H1 (cell line): ENCODE data around the gene MRC2. TPM values are rescaled to one million over a fixed set of nuclear protein-coding genes. Genes with fewer than 3 reads are reported as not detected.
"Not testable (repeated sequence)": the region's sequence is repeated elsewhere in the genome, so short reads cannot be mapped to it uniquely, and the experiment has no call there.

Experiments used
- CTCF ChIA-PET: fragments of 300-600 bp; sonication (Branson Sonifier 250); formaldehyde crosslinking; loops from one replicate; lab custom pipeline; 2021; ENCODE audit not compliant: partially characterized antibody; lab: Charles Lee
- POLR2A ChIA-PET: fragments of 300-600 bp; sonication (Branson Sonifier 250); formaldehyde crosslinking; loops from one replicate; lab custom pipeline; 2021; ENCODE audit warnings: inconsistent platforms; ENCODE audit not compliant: partially characterized antibody; lab: Charles Lee
- DNase-seq, 2 experiments: peaks; one replicate each; pipeline versions ENCODE4 v3.0.0 to v3.0.0-alpha.2; 2010 to 2022; ENCODE audit warnings: low spot score in 2 of 2, low read depth in 1 of 2, mixed read lengths in 1 of 2
- FAIRE-seq: peaks from 2 replicates; lab custom pipeline; 2011; peaks lifted over from hg19 to GRCh38; lab: Jason Lieb, UNC
- H2AFZ ChIP-seq: 2 replicates; pipeline ENCODE4 v1.8.1; 2012; ENCODE audit warnings: low read length, inconsistent platforms
- H2AK5ac ChIP-seq: 2 replicates; pipeline ENCODE4 v1.6.1; 2013; ENCODE audit warnings: low read depth, low read length
- H2BK120ac ChIP-seq: replicated peaks from 2 replicates; pipeline ENCODE3; 2013; ENCODE audit warnings: low read depth, low read length, inconsistent platforms
- H2BK12ac ChIP-seq: 2 replicates; pipeline ENCODE4 v1.6.1; 2013; ENCODE audit warnings: low read depth, low read length
- H2BK15ac ChIP-seq: 2 replicates; pipeline ENCODE4 v1.6.1; 2013; ENCODE audit warnings: low read length
- H2BK20ac ChIP-seq: 2 replicates; pipeline ENCODE4 v1.6.1; 2013; ENCODE audit warnings: low read length
- H2BK5ac ChIP-seq: 2 replicates; pipeline ENCODE4 v1.6.1; 2013; ENCODE audit warnings: low read depth, low read length
- H3K14ac ChIP-seq: 2 replicates; pipeline ENCODE4 v1.6.1; 2013; ENCODE audit warnings: inconsistent platforms; ENCODE audit not compliant: insufficient read length
- H3K18ac ChIP-seq: 2 replicates; pipeline ENCODE4 v1.6.1; 2013; ENCODE audit warnings: low read length; ENCODE audit errors: extremely low read depth
- H3K23ac ChIP-seq: 2 replicates; pipeline ENCODE4 v1.6.1; 2013; ENCODE audit warnings: inconsistent platforms; ENCODE audit not compliant: insufficient read length
- H3K23me2 ChIP-seq: 2 replicates; pipeline ENCODE4 v1.6.1; 2013; ENCODE audit warnings: low read depth, low read length
- H3K27ac ChIP-seq: 2 replicates; pipeline ENCODE4 v1.6.1; 2011; ENCODE audit warnings: low read depth, low read length, inconsistent platforms
- H3K27me3 ChIP-seq, 4 experiments: replicated peaks in 1 of 4; 1 replicate in 1 of 4; 2 replicates in 3 of 4; pipeline versions ENCODE4 v1.6.1 to v1.8.1; 2011 to 2013; ENCODE audit warnings: low read length in 3 of 4, mild to moderate bottlenecking in 3 of 4, inconsistent platforms in 2 of 4, mixed read lengths in 2 of 4, moderate library complexity in 1 of 4; ENCODE audit not compliant: control insufficient read depth in 3 of 4, insufficient read depth in 3 of 4; ENCODE audit errors: extremely low read depth in 1 of 4
- H3K36me3 ChIP-seq, 4 experiments: 2 replicates each; pipeline versions ENCODE4 v1.6.1 to v1.8.1; 2011 to 2013; ENCODE audit warnings: mild to moderate bottlenecking in 4 of 4, low read length in 3 of 4, moderate library complexity in 2 of 4, control low read depth in 1 of 4, inconsistent platforms in 1 of 4; ENCODE audit not compliant: insufficient read depth in 4 of 4, control insufficient read depth in 2 of 4
- H3K4ac ChIP-seq: replicated peaks from 2 replicates; pipeline ENCODE3; 2013; ENCODE audit warnings: low read length, low read depth, mixed read lengths, inconsistent platforms; ENCODE audit not compliant: insufficient read length
- H3K4me1 ChIP-seq, 4 experiments: replicated peaks in 1 of 4; 1 replicate in 1 of 4; 2 replicates in 3 of 4; pipeline versions ENCODE4 v1.6.1 to v1.8.1; 2011 to 2013; ENCODE audit warnings: low read length in 3 of 4, inconsistent platforms in 2 of 4, mixed read lengths in 1 of 4; ENCODE audit not compliant: insufficient read depth in 4 of 4, control insufficient read depth in 3 of 4
- H3K4me2 ChIP-seq, 2 experiments: 2 replicates each; pipeline versions ENCODE4 v1.6.1 to v1.8.1; 2011 to 2013; ENCODE audit warnings: low read depth in 2 of 2, low read length in 2 of 2, control low read depth in 1 of 2, inconsistent platforms in 1 of 2, mild to moderate bottlenecking in 1 of 2; ENCODE audit not compliant: insufficient read depth in 1 of 2
- H3K4me3 ChIP-seq, 4 experiments: fragments of 200-600, 300-600 bp in 1 of 4; sonication (generic), shearing (Covaris generic), sonication (Bioruptor Twin) in 1 of 4; 2 replicates each; pipeline versions ENCODE4 v1.5.1 to v1.8.1; 2011 to 2016; ENCODE audit warnings: low read length in 4 of 4, low read depth in 3 of 4, control low read depth in 2 of 4, inconsistent platforms in 2 of 4, mild to moderate bottlenecking in 2 of 4, mixed read lengths in 1 of 4, moderate library complexity in 1 of 4; ENCODE audit not compliant: insufficient read depth in 2 of 4; ENCODE audit errors: extremely low read depth in 1 of 4
- H3K56ac ChIP-seq: replicated peaks from 2 replicates; pipeline ENCODE3; 2013; ENCODE audit warnings: low read depth, mild to moderate bottlenecking, mixed read lengths, low read length, inconsistent platforms; ENCODE audit not compliant: insufficient read length
- H3K79me1 ChIP-seq: 2 replicates; pipeline ENCODE4 v1.6.1; 2013; ENCODE audit warnings: low read depth, low read length, control low read depth
- H3K79me2 ChIP-seq, 2 experiments: 2 replicates each; pipeline versions ENCODE4 v1.6.1 to v1.8.1; 2012 to 2013; ENCODE audit warnings: low read length in 2 of 2, mild to moderate bottlenecking in 2 of 2, inconsistent platforms in 1 of 2; ENCODE audit not compliant: insufficient read depth in 2 of 2, control insufficient read depth in 1 of 2
- H3K9ac ChIP-seq, 4 experiments: replicated peaks in 1 of 4; 1 replicate in 1 of 4; 2 replicates in 3 of 4; pipeline versions ENCODE4 v1.6.1 to v1.8.1; 2011 to 2013; ENCODE audit warnings: low read depth in 3 of 4, low read length in 3 of 4, control low read depth in 2 of 4, mild to moderate bottlenecking in 2 of 4, moderate library complexity in 2 of 4, inconsistent platforms in 1 of 4; ENCODE audit errors: extremely low read depth in 1 of 4
- H3K9me3 ChIP-seq, 2 experiments: 2 replicates each; pipeline versions ENCODE4 v1.6.1 to v1.8.1; 2012 to 2013; ENCODE audit warnings: mild to moderate bottlenecking in 2 of 2, moderate library complexity in 2 of 2, control low read depth in 1 of 2, inconsistent platforms in 1 of 2, low read depth in 1 of 2, low read length in 1 of 2, mixed read lengths in 1 of 2; ENCODE audit not compliant: insufficient read depth in 2 of 2
- H4K20me1 ChIP-seq, 2 experiments: replicated peaks in 1 of 2; 2 replicates each; pipeline versions ENCODE3 to v1.8.1; 2011 to 2013; ENCODE audit warnings: inconsistent platforms in 2 of 2, low read length in 2 of 2, mild to moderate bottlenecking in 1 of 2; ENCODE audit not compliant: insufficient read depth in 2 of 2, control insufficient read depth in 1 of 2
- H4K5ac ChIP-seq: 2 replicates; pipeline ENCODE4 v1.6.1; 2013; ENCODE audit warnings: low read length, low read depth, mixed read lengths, inconsistent platforms; ENCODE audit not compliant: insufficient read length
- H4K8ac ChIP-seq: 2 replicates; pipeline ENCODE4 v1.8.0; 2013; ENCODE audit warnings: mild to moderate bottlenecking, moderate library complexity, low read length, inconsistent platforms; ENCODE audit not compliant: insufficient read depth; ENCODE audit errors: extremely low read depth
- H4K91ac ChIP-seq: replicated peaks from 2 replicates; pipeline ENCODE3; 2013; ENCODE audit warnings: low read length, mixed read lengths, inconsistent platforms; ENCODE audit not compliant: insufficient read length
- WGBS, 2 experiments: shearing (Covaris generic) in 1 of 2; methylation state at CpG; one replicate each; pipeline versions ENCODE4 v1.1.6 to v1.1.7; 2013 to 2015; ENCODE audit warnings: low lambda C conversion rate in 2 of 2, mixed read lengths in 2 of 2, inconsistent platforms in 1 of 2, low coverage in 1 of 2, missing lambda C conversion rate in 1 of 2; ENCODE audit not compliant: insufficient replicate concordance in 2 of 2, insufficient coverage in 1 of 2, insufficient read length in 1 of 2; ENCODE audit errors: extremely low coverage in 1 of 2, missing lambda C conversion rate in 1 of 2; 5-methylcytosine and 5-hydroxymethylcytosine counted together
- polyA plus RNA-seq, 7 experiments: library from polyadenylated mRNA; depleted of rRNA in 3 of 7; stranded (reverse) in 5 of 7; unstranded in 2 of 7; fragments of >200 nt in 5 of 7; fragments of 200-250 nt in 2 of 7; gene quantifications; 1 replicate in 5 of 7; 2 replicates in 1 of 7; 4 replicates in 1 of 7; pipeline versions ENCODE4 v1.2.1 to v1.2.3, GENCODE V29; 2011 to 2013; ENCODE audit warnings: missing spikeins in 2 of 7, mixed read lengths in 2 of 7
- total RNA-seq: library from RNA; stranded (reverse); fragmentation: NEBNext Ultra II Directional; extraction: Animal tissue kit (Norgen Biotek cat#: 25700); gene quantifications from 2 replicates; pipeline ENCODE4 v1.2.1, GENCODE V29; 2021

The MRC2 gene
- total and polyA plus RNA-seq, 2 of the 8 experiments (the other 6 are each of a cell fraction or from before 2014, with no cell fraction given), result 7.0 to 24.2 TPM

DNA sequence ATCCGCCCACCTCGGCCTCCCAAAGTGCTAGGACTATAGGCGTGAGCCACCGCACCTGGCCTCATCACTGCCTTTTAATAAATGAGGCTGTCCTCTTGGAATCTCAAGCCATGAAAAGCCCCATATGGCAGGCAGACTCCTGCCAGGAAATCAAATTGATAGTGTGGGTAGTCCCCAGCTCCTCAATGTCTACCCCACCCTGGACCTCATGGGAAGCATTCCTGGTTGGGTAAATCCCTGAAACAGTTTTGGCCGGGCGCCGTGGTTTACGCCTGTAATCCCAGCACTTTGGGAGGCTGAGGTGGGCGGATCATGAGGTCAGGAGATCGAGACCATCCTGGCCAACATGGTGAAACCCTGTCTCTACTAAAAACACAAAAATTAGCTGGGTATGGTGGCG, 71.0 kb downstream of the MRC2 start:
- H4K8ac ChIP-seq, H3K4me1 ChIP-seq, H2BK15ac ChIP-seq, FAIRE-seq, H3K36me3 ChIP-seq, H3K4me3 ChIP-seq, POLR2A ChIA-PET, H3K79me2 ChIP-seq, H2BK5ac ChIP-seq, H3K27ac ChIP-seq, H2BK120ac ChIP-seq, DNase-seq, H3K9ac ChIP-seq, H4K20me1 ChIP-seq, H3K23ac ChIP-seq, H2BK20ac ChIP-seq, H3K79me1 ChIP-seq, H3K14ac ChIP-seq, H4K5ac ChIP-seq, H3K23me2 ChIP-seq, H2AFZ ChIP-seq, H4K91ac ChIP-seq, H3K4me2 ChIP-seq, H3K56ac ChIP-seq, H2AK5ac ChIP-seq, H3K18ac ChIP-seq, H2BK12ac ChIP-seq, H3K27me3 ChIP-seq, H3K4ac ChIP-seq, H3K9me3 ChIP-seq: not testable (repeated sequence)
- CTCF ChIA-PET, result interaction anchor here (0.5 to 1.9 kb wide), 2 partner anchors 22 to 91 kb away, joined by 3 to 7 read pairs; no protein-coding TSS in a partner anchor
- 92% methylated on average over 7 of the region's 11 CpGs; no CpG with 5 or more reads in 1 of the 2 experiments for WGBS, 2 experiments
